HCT116 (cell line): ENCODE data around the gene SLC35F6. TPM values are rescaled to one million over a fixed set of nuclear protein-coding genes. Genes with fewer than 3 reads are reported as not detected.

ENCODE experiments used
- ATAC-seq: fragments of 200-7000 bp; cut with Tn5 transposase; 2 replicates; pipeline ENCODE4 v1.9.1; 2020; ENCODE audit warnings: mild to moderate bottlenecking, moderate library complexity
- BruUV-seq: library from RNA; stranded (reverse); fragments of 400-500 nt; replicated peaks from 2 replicates; lab custom pipeline; 2021; lab: Mats Ljungman, UMichigan
- CTCF ChIA-PET: fragments of 300-600 bp; sonication (Branson Sonifier 250); formaldehyde crosslinking; loops from one replicate; lab custom pipeline; 2021; ENCODE audit warnings: antibody characterized with exemption; lab: Charles Lee
- POLR2A ChIA-PET: fragments of 300-600, 350-600 bp; sonication (Branson Sonifier 250); formaldehyde crosslinking; loops from one replicate; lab custom pipeline; 2021; ENCODE audit warnings: antibody characterized with exemption; lab: Charles Lee
- RAD21 ChIA-PET, 2 experiments: fragments of 300-600 bp; sonication (Branson Sonifier 250); formaldehyde crosslinking; loops; one replicate each; lab custom pipeline; 2023; ENCODE audit warnings: low total read pairs in 2 of 2; ENCODE audit not compliant: uncharacterized antibody in 2 of 2, unreplicated experiment in 2 of 2, low non-redundant PET in 1 of 2; lab: Charles Lee
- DNase-seq: peaks from one replicate; pipeline ENCODE4 v3.0.0-alpha.2; 2010; ENCODE audit warnings: low read depth, low spot score
- H2AFZ ChIP-seq: fragments of 200-600 bp; shearing (Covaris generic), sonication (generic); 2 replicates; pipeline ENCODE4 v1.6.1; 2017; ENCODE audit warnings: low read depth, mixed run types, mixed read lengths, antibody characterized with exemption, low read length; ENCODE audit not compliant: poor library complexity, severe bottlenecking
- H3K27ac ChIP-seq: 2 replicates; pipeline ENCODE4 v1.5.1; 2012; ENCODE audit warnings: low read depth, low read length
- H3K27me3 ChIP-seq: fragments of 200-600 bp; sonication (generic); 2 replicates; pipeline ENCODE4 v1.6.1; 2016; ENCODE audit warnings: mixed run types, low read length, mixed read lengths; ENCODE audit not compliant: insufficient read depth
- H3K36me3 ChIP-seq, 2 experiments: fragments of 200-500 bp in 1 of 2; fragments of 200-600 bp in 1 of 2; sonication (Bioruptor generic) in 1 of 2; sonication (generic) in 1 of 2; 2 replicates each; pipeline versions ENCODE4 v1.5.1 to v1.6.1; 2014 to 2016; ENCODE audit warnings: low read length in 2 of 2, inconsistent platforms in 1 of 2, mixed read lengths in 1 of 2, mixed run types in 1 of 2; ENCODE audit not compliant: insufficient read depth in 2 of 2, control insufficient read depth in 1 of 2
- H3K4me1 ChIP-seq, 2 experiments: fragments of 200-600 bp in 1 of 2; sonication (generic) in 1 of 2; 2 replicates each; pipeline versions ENCODE4 v1.5.1 to v1.6.1; 2012 to 2017; ENCODE audit warnings: low read length in 2 of 2, inconsistent platforms in 1 of 2, mild to moderate bottlenecking in 1 of 2, mixed read lengths in 1 of 2, mixed run types in 1 of 2, moderate library complexity in 1 of 2; ENCODE audit not compliant: insufficient read depth in 2 of 2, control insufficient read depth in 1 of 2
- H3K4me2 ChIP-seq: fragments of 200-600 bp; sonication (generic); 2 replicates; pipeline ENCODE4 v1.6.1; 2017; ENCODE audit warnings: mixed run types, low read length, mixed read lengths
- H3K4me3 ChIP-seq, 2 experiments: fragments of 200-600 bp in 1 of 2; sonication (generic) in 1 of 2; replicated peaks in 1 of 2; 2 replicates each; pipeline ENCODE4 v1.5.1; 2011 to 2016; ENCODE audit warnings: low read length in 2 of 2, control low read depth in 1 of 2, low read depth in 1 of 2, mild to moderate bottlenecking in 1 of 2, mixed read lengths in 1 of 2, mixed run types in 1 of 2
- H3K79me2 ChIP-seq: fragments of 200-600 bp; sonication (generic); 2 replicates; pipeline ENCODE4 v1.6.1; 2017; ENCODE audit warnings: mild to moderate bottlenecking, mixed run types, low read length, moderate library complexity, mixed read lengths; ENCODE audit not compliant: insufficient read depth
- H3K9ac ChIP-seq: fragments of 200-600 bp; sonication (generic); 2 replicates; pipeline ENCODE4 v1.6.1; 2016; ENCODE audit warnings: low read length, mixed read lengths
- H3K9me2 ChIP-seq: fragments of 200-600 bp; sonication (generic), shearing (Covaris generic); 2 replicates; pipeline ENCODE4 v1.6.1; 2017; ENCODE audit warnings: mixed run types, mild to moderate bottlenecking, moderate library complexity; ENCODE audit not compliant: insufficient read depth
- H3K9me3 ChIP-seq, 2 experiments: fragments of 200-500 bp in 1 of 2; fragments of 200-600 bp in 1 of 2; sonication (Bioruptor generic) in 1 of 2; sonication (generic) in 1 of 2; 2 replicates each; pipeline ENCODE4 v1.6.1; 2014 to 2017; ENCODE audit warnings: low read length in 2 of 2, mixed read lengths in 2 of 2, inconsistent platforms in 1 of 2, low read depth in 1 of 2, mild to moderate bottlenecking in 1 of 2, mixed run types in 1 of 2, moderate library complexity in 1 of 2; ENCODE audit not compliant: control insufficient read depth in 1 of 2, insufficient read depth in 1 of 2
- H4K20me1 ChIP-seq: fragments of 200-600 bp; sonication (generic), shearing (Covaris generic); 2 replicates; pipeline ENCODE4 v1.6.1; 2017; ENCODE audit warnings: mixed run types, mild to moderate bottlenecking, moderate library complexity; ENCODE audit not compliant: insufficient read depth
- ATF3 ChIP-seq: IDR thresholded peaks from 2 replicates; pipeline ENCODE4 v1.6.1; 2012
- CBX3 ChIP-seq: IDR thresholded peaks from 2 replicates; pipeline ENCODE4 v1.6.1; 2012; ENCODE audit warnings: low read depth
- CEBPB ChIP-seq: IDR thresholded peaks from 2 replicates; pipeline ENCODE4 v1.6.1; 2012; ENCODE audit warnings: low read depth
- EGR1 ChIP-seq: IDR thresholded peaks from 2 replicates; pipeline ENCODE4 v1.6.1; 2012; ENCODE audit warnings: low read depth
- ELF1 ChIP-seq: IDR thresholded peaks from 2 replicates; pipeline ENCODE4 v1.6.1; 2012; ENCODE audit warnings: low read depth, borderline replicate concordance
- JUND ChIP-seq: IDR thresholded peaks from 2 replicates; pipeline ENCODE4 v1.6.1; 2012
- MAX ChIP-seq: IDR thresholded peaks from 2 replicates; pipeline ENCODE4 v1.6.1; 2012
- POLR2A ChIP-seq: IDR thresholded peaks from 2 replicates; pipeline ENCODE4 v1.7.0; 2011; ENCODE audit warnings: borderline replicate concordance; ENCODE audit not compliant: insufficient read depth, insufficient read length; ENCODE audit errors: extremely low read depth
- POLR2AphosphoS5 ChIP-seq: IDR thresholded peaks from 2 replicates; pipeline ENCODE4 v1.6.1; 2011; ENCODE audit warnings: mild to moderate bottlenecking, low read depth, low read length, moderate library complexity
- REST ChIP-seq: IDR thresholded peaks from 2 replicates; pipeline ENCODE4 v1.6.1; 2012; ENCODE audit warnings: low read depth
- SIN3A ChIP-seq: IDR thresholded peaks from 2 replicates; pipeline ENCODE4 v1.6.1; 2012; ENCODE audit warnings: low read depth
- TCF7L2 ChIP-seq: IDR thresholded peaks from 2 replicates; pipeline ENCODE4 v1.7.0; 2011; ENCODE audit warnings: borderline replicate concordance, inconsistent platforms; ENCODE audit not compliant: insufficient read depth, insufficient read length; ENCODE audit errors: extremely low read depth
- ZFX ChIP-seq: fragments of 450-650 bp; IDR thresholded peaks from 2 replicates; pipeline ENCODE4 v1.6.1; 2017
- ZNF274 ChIP-seq: fragments of 200-500 bp; sonication (Bioruptor generic); IDR thresholded peaks from 2 replicates; pipeline ENCODE4 v1.6.1; 2014; ENCODE audit warnings: mild to moderate bottlenecking, low read depth, low read length, inconsistent platforms
- intact Hi-C: fragments of 100-400 bp; cut with micrococcal nuclease; formaldehyde crosslinking; loops from 2 replicates; pipeline ENCODE4 v1.10.0; 2022
- total RNA-seq: library from RNA; stranded (reverse); gene quantifications from one replicate; pipeline ENCODE4 v1.2.1, GENCODE V29; 2021; ENCODE audit not compliant: unreplicated experiment

The SLC35F6 gene
- total RNA-seq, 1 experiment from 2014 or later: 34.5 TPM

GRCh38 chr2:26722328-26722727, 41.8 kb upstream of the SLC35F6 start (continued):
- no peak for TF ChIP-seq JUND

- peak overlapping the region; percentile 80 for H3K27ac ChIP-seq
- no peaks in the 10 kb centered on the region for H3K9me2 ChIP-seq
- H3K36me3 ChIP-seq: no peaks in the 10 kb centered on the region
- H3K4me3 ChIP-seq: no peak overlapping the region
- BruUV-seq: no TSS peak
- peak overlapping the region; percentile 78 for H3K4me2 ChIP-seq
- H3K9me3 ChIP-seq: no peaks in the 10 kb centered on the region
- no peak for DNase-seq
- CTCF ChIA-PET: no interaction called here
- peak overlapping the region; percentile 52; the same call in 1 of the 2 replicates for H3K9ac ChIP-seq
- POLR2A ChIA-PET: interaction anchor here (1.1 to 2.5 kb wide), 4 partner anchors 11 to 83 kb away, joined by 3 to 8 read pairs (median 5); no protein-coding TSS in a partner anchor
- H3K79me2 ChIP-seq: no peaks in the 10 kb centered on the region
- RAD21 ChIA-PET: no interaction called here
- no peak overlapping the region for H2AFZ ChIP-seq
- H4K20me1 ChIP-seq: no peaks in the 10 kb centered on the region
- intact Hi-C loops: no loop called here
- TF ChIP-seq POLR2A: no peak
- no peak for TF ChIP-seq SIN3A
- TF ChIP-seq ATF3: no peak
- no peak for TF ChIP-seq ELF1
- TF ChIP-seq, all 23 proteins: peak for 0
- Histone ChIP-seq H3K4me1 (peaks cover 64 to 66% of the 10 kb centered on the region in 2 experiments), H3K27me3 (no peaks in the 10 kb centered on the region)
- ATAC-seq: no peak
Observed at GRCh38 chr2:26722911-26723310, 41.2 kb upstream of the SLC35F6 start.

- peaks cover 64 to 66% of the 10 kb centered on the region in 2 experiments for H3K4me1 ChIP-seq
- CTCF ChIA-PET: interaction anchor here (0.5 kb wide), 1 partner anchor 151 kb away, joined by 5 read pairs; no protein-coding TSS in a partner anchor
- H3K27me3 ChIP-seq: no peaks in the 10 kb centered on the region
- H3K27ac ChIP-seq: peak overlapping the region; percentile 80
- H3K4me2 ChIP-seq: peak overlapping the region; percentile 78
- H3K4me3 ChIP-seq: peak overlapping the region in 1 of 2 experiments; percentile 43; a peak in 2 of 4 replicates
- DNase-seq (no peak), ATAC-seq (peak; percentile 6)
- intact Hi-C loops: no loop called here
- H3K79me2 ChIP-seq: no peaks in the 10 kb centered on the region
- no peaks in the 10 kb centered on the region for H4K20me1 ChIP-seq
- H3K9me3 ChIP-seq: no peaks in the 10 kb centered on the region
- no peaks in the 10 kb centered on the region for H3K36me3 ChIP-seq
- H3K9ac ChIP-seq: peak overlapping the region; percentile 52
- RAD21 ChIA-PET: no interaction called here
- no peaks in the 10 kb centered on the region for H3K9me2 ChIP-seq
- POLR2A ChIA-PET: interaction anchor here (1.1 to 2.5 kb wide), 4 partner anchors 11 to 83 kb away, joined by 3 to 8 read pairs (median 5); no protein-coding TSS in a partner anchor
- TSS peak; percentile 96 for BruUV-seq
- no peak overlapping the region for H2AFZ ChIP-seq
- no peak for TF ChIP-seq SIN3A
- TF ChIP-seq POLR2AphosphoS5: no peak
- TF ChIP-seq ZFX: no peak
- no peak for TF ChIP-seq POLR2A
- no peak for TF ChIP-seq CBX3
- no peak for TF ChIP-seq MAX
- no peak for TF ChIP-seq ZNF274
- TF ChIP-seq EGR1: no peak
- no peak for TF ChIP-seq TCF7L2
- no peak for TF ChIP-seq REST
- no peak for TF ChIP-seq ATF3
- TF ChIP-seq CEBPB: no peak
- no peak for TF ChIP-seq JUND
Observed at GRCh38 chr2:26723475-26723874, 40.6 kb upstream of the SLC35F6 start.
